A673 (cell line): ENCODE data around the gene UBE2E2. TPM values are rescaled to one million over a fixed set of nuclear protein-coding genes. Genes with fewer than 3 reads are reported as not detected.

Experiments used
- BruUV-seq: library from RNA; stranded (reverse); fragments of 400-500 nt; replicated peaks from 2 replicates; lab custom pipeline; 2021; lab: Mats Ljungman, UMichigan
- CTCF ChIA-PET: fragments of 300-600 bp; sonication (Branson Sonifier 250); formaldehyde crosslinking; loops from one replicate; lab custom pipeline; 2022; ENCODE audit warnings: antibody characterized with exemption; lab: Charles Lee
- POLR2A ChIA-PET: fragments of 300-600 bp; sonication (Branson Sonifier 250); formaldehyde crosslinking; loops from one replicate; lab custom pipeline; 2022; ENCODE audit warnings: antibody characterized with exemption; ENCODE audit not compliant: low non-redundant PET; lab: Charles Lee
- DNase-seq: peaks from one replicate; pipeline ENCODE4 v3.0.0-alpha.2; 2015; ENCODE audit warnings: low spot score
- H3K27ac ChIP-seq: fragments of 200-600 bp; sonication (generic); 2 replicates; pipeline ENCODE4 v1.5.1; 2016; ENCODE audit warnings: mixed run types, low read depth, mild to moderate bottlenecking, mixed read lengths, antibody characterized with exemption, low read length; ENCODE audit not compliant: poor library complexity, severe bottlenecking
- H3K27me3 ChIP-seq: fragments of 200-600 bp; sonication (generic); replicated peaks from 2 replicates; pipeline ENCODE4 v1.6.1; 2017; ENCODE audit warnings: mixed run types, low read depth, mild to moderate bottlenecking, mixed read lengths, antibody characterized with exemption, low read length; ENCODE audit not compliant: insufficient read depth, poor library complexity
- H3K36me3 ChIP-seq: fragments of 200-600 bp; sonication (generic); 2 replicates; pipeline ENCODE4 v1.6.1; 2016; ENCODE audit warnings: mixed run types, mild to moderate bottlenecking, mixed read lengths, antibody characterized with exemption, low read length; ENCODE audit not compliant: insufficient read depth, poor library complexity, severe bottlenecking
- H3K4me1 ChIP-seq: fragments of 200-600 bp; sonication (generic); 2 replicates; pipeline ENCODE4 v1.6.1; 2017; ENCODE audit warnings: mixed run types, mild to moderate bottlenecking, mixed read lengths, antibody characterized with exemption, low read length; ENCODE audit not compliant: insufficient read depth, poor library complexity, severe bottlenecking
- H3K4me3 ChIP-seq: fragments of 200-600 bp; sonication (generic); 2 replicates; pipeline ENCODE4 v1.5.1; 2016; ENCODE audit warnings: low read depth, mixed run types, mild to moderate bottlenecking, mixed read lengths, low read length; ENCODE audit not compliant: poor library complexity, severe bottlenecking
- H3K9me3 ChIP-seq: fragments of 200-600 bp; sonication (generic); 2 replicates; pipeline ENCODE4 v1.6.1; 2016; ENCODE audit warnings: mixed run types, low read depth, mild to moderate bottlenecking, mixed read lengths, antibody characterized with exemption, low read length; ENCODE audit not compliant: poor library complexity, severe bottlenecking
- EZH2 ChIP-seq: fragments of 200-600 bp; sonication (generic); IDR thresholded peaks from 2 replicates; pipeline ENCODE4 v1.6.1; 2017; ENCODE audit warnings: borderline replicate concordance, low read depth, mild to moderate bottlenecking, mixed read lengths, antibody characterized with exemption, low read length; ENCODE audit not compliant: poor library complexity, severe bottlenecking
- intact Hi-C: fragments of 100-400 bp; cut with micrococcal nuclease; formaldehyde crosslinking; loops from one replicate; pipeline ENCODE4 v1.10.0; 2022; ENCODE audit not compliant: unreplicated experiment
- total RNA-seq: library from RNA; stranded (reverse); gene quantifications from 2 replicates; pipeline ENCODE4 v1.2.3, GENCODE V29; 2021
- TF ChIP-seq, protein P1 (sequence below): fragments of 300-800, 200-600 bp; sonication (generic); conservative IDR thresholded peaks from 2 replicates; pipeline ENCODE4 v1.5.1; 2017; ENCODE audit warnings: low read depth, mild to moderate bottlenecking, antibody characterized with exemption, low read length, moderate library complexity, mixed read lengths

UBE2E2 gene
- total RNA-seq, 1 experiment from 2014 or later: 2.0 TPM

DNA sequence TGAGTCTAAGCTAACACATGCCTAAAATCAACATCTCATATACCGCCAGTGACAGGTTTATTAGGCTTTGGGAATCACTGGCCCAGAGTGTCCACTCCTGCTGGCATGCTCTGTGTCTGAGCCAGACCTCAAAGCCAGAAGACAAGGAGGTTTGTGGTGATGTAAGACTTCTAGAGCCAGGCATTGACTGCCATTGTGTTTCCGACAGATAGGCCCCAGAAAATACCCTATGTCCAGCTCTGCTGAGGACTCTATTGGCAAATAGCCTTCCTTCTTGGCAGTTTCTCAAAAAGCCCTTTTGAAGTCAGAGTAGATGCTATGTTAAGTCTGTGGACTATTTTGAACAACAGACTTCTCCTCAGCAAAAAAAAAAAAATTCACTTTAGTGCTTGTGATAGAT, 420.7 kb downstream of the UBE2E2 start:
- no peaks in the 10 kb centered on the region for H3K9me3 ChIP-seq
- no peak overlapping the region for H3K27ac ChIP-seq
- DNase-seq: no peak
- H3K4me3 ChIP-seq: no peak overlapping the region
- ChIA-PET CTCF (no interaction called here), POLR2A (no interaction called here)
- no peaks in the 10 kb centered on the region for H3K27me3 ChIP-seq
- H3K4me1 ChIP-seq: no peaks in the 10 kb centered on the region
- no peaks in the 10 kb centered on the region for H3K36me3 ChIP-seq
- intact Hi-C loops: no loop called here
- BruUV-seq: no TSS peak
- no peak for TF ChIP-seq EZH2
- TF ChIP-seq, protein P1, sequence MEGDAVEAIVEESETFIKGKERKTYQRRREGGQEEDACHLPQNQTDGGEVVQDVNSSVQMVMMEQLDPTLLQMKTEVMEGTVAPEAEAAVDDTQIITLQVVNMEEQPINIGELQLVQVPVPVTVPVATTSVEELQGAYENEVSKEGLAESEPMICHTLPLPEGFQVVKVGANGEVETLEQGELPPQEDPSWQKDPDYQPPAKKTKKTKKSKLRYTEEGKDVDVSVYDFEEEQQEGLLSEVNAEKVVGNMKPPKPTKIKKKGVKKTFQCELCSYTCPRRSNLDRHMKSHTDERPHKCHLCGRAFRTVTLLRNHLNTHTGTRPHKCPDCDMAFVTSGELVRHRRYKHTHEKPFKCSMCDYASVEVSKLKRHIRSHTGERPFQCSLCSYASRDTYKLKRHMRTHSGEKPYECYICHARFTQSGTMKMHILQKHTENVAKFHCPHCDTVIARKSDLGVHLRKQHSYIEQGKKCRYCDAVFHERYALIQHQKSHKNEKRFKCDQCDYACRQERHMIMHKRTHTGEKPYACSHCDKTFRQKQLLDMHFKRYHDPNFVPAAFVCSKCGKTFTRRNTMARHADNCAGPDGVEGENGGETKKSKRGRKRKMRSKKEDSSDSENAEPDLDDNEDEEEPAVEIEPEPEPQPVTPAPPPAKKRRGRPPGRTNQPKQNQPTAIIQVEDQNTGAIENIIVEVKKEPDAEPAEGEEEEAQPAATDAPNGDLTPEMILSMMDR: no peak

DNA sequence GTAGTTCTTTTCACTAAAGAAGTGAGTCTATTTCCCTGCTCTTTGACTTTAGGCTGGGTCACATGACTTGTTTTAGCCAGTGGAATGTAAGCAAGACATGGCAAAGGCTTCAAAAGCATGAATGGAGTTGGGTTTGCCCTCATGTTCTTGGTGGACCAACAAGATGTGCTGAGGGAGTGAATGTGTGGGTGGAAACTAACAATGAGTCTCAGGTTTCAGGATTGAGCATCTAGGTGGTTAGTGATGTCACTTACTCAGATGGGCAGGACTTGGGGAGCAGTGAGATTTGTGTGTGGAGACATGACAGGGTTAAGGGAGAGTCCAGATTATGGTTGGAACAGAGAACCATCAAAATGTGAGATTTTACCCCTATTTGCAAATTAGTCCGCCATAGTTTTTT, 421.2 kb downstream of the UBE2E2 start:
- CTCF ChIA-PET: no interaction called here
- POLR2A ChIA-PET: no interaction called here
- Histone ChIP-seq H3K27ac (no peak overlapping the region), H3K36me3 (no peaks in the 10 kb centered on the region), H3K4me3 (no peak overlapping the region), H3K4me1 (no peaks in the 10 kb centered on the region), H3K27me3 (no peaks in the 10 kb centered on the region), H3K9me3 (no peaks in the 10 kb centered on the region)
- intact Hi-C loops: no loop called here
- BruUV-seq: no TSS peak
- TF ChIP-seq, protein P1: no peak
- no peak for TF ChIP-seq EZH2
- no peak for DNase-seq

- H3K9me3 ChIP-seq: no peaks in the 10 kb centered on the region
- H3K4me3 ChIP-seq: no peak overlapping the region
- no peaks in the 10 kb centered on the region for H3K27me3 ChIP-seq
- H3K4me1 ChIP-seq: no peaks in the 10 kb centered on the region
- TF ChIP-seq EZH2: no peak
- TF ChIP-seq, protein P1: no peak
- H3K27ac ChIP-seq: no peak overlapping the region
- no peak for DNase-seq
- intact Hi-C loops: no loop called here
- POLR2A ChIA-PET: no interaction called here
- CTCF ChIA-PET: no interaction called here
- no peaks in the 10 kb centered on the region for H3K36me3 ChIP-seq
- no TSS peak for BruUV-seq
These were observed 423.3 kb downstream of the UBE2E2 start for GRCh38 chr3:23626442-23626841.
